OCI-M2 (cell line): Measurements from ENCODE around the gene TMEM171.

Experiments used
- DNase-seq: peaks from one replicate; lab custom pipeline; 2025; ENCODE audit not compliant: unreplicated experiment; lab: John Stamatoyannopoulos, UW

The TMEM171 gene

DNA sequence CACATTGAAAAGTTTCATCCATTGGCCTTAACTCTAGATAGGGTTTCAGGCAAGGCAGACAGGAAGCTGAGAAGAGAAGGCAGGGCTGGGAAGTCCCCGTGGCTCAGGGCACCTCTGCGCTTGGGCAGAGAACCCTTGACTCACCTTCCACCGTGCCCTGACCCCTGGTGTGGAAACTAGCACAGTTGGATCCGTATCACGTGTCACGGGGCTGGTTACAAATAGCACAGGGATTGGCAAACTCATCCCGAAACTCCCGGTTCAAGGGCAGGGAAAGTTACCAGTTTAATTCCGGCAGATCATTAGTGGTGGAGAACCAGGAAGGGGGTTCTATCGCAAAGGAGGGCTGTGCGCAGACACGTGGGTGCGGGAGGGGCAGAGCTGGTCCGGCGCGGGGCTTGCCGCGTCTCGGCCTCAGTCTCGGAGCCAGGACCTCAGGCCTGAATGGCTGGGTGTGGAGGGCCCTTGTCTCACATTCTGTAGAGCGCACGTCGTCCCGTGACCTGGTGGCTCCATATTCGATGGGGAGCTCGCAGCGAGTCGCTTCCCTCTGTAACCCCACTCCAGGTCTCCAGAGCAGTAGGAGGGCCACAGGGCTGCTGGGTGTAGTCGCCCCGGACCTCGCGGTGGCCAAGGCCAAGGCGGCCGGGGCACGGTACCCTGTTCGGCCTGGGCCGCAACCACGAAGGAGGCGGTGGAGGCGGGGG, 771 bp upstream of the TMEM171 start:
- no peak for DNase-seq

DNA sequence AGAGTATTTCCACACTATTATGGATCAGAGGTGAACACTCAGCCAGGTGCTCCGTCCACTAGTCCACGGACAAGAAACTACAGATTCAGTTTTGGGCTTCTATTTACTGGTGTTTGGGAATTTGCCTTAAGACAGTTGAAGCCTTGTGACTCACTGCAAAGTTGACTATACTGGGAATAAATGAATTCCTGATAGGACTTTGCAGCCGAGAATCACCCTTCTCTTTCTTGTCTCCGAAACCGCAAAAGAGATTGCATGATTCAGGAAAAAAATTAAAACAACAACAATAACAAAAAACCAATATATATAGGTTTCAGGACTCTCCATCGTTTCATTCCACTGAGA, 716 bp downstream of the TMEM171 start:
- no peak for DNase-seq

GRCh38 chr5:73122875-73123810, 2.8 kb downstream of the TMEM171 start:
- DNase-seq = no peak

GRCh38 chr5:73125289-73125688, 4.9 kb downstream of the TMEM171 start:
- no peak for DNase-seq

GRCh38 chr5:73126381-73126780, 6.0 kb downstream of the TMEM171 start:
- DNase-seq = no peak

DNA sequence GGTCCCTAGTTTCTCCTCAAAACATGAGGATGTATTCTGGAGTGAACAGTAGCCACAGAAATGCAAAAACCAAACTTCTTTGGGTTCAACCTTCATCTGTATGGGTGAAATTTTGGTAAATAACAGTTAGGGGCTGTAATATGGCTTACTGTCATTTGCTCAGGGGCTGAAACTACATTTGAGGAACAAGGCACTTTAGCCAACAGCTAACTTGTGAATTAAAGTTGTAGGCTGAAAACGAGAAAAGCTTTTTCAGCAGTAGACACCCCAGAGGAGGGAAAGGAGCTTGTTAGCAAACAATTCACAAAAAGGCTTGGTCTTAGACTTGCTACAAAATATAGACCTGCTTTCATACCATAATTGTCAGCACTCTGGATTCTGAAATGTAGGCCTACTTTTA, 6.6 kb downstream of the TMEM171 start:
- DNase-seq = no peak

GRCh38 chr5:73129143-73129542, 8.8 kb downstream of the TMEM171 start:
- DNase-seq = no peak

DNA sequence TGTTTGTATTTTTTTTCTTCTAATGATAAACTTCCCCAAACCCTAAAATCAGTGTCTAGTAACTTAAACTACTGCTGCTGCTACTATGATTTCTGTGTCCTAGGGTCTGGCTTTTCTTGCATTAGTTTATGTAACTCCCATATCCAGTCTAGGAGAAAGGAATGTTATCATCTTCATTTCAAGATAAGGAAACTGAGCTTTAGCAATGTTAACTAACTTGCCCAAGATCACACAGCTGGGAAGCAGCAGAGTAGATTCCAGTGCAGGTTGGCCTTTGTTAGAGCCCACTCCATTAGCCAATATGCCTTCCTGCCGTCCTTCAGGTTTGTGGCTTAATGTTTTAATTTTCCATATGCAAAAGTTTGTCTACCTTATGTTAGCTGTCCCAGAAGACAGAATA, 10.4 kb downstream of the TMEM171 start:
- DNase-seq = no peak

DNA sequence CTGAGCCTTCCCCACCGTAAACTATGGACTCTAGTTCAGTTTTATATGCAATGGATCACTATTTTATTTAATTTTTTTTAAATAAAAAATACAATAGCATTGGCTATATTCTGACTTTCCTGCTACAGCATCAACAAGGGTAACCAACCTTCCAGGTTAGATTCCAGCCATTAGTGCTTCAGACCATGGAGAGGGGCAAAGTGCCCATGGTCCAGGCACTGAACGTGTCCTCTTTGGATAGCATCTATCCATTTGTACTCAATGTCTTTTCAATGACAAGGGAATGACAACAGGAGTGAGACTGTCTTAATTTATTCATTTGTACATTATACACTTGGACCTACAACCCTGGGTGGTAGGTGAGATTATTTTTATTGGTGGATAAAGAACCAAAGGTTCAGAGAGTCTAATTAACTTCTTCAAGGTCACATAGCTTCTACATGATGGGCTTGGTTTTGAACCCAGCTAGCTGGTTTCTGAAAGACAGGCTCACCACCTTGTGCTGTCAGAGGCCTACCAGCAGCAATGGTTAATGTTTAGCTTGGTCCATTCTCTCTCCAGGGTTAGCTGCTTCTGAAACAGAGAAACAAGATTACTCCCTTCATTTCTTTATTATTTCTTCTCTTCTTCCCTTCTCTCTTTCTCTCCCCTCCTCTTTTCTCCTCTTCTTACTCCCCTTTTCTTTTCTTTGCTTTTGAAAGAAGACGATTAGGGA, 11.5 kb downstream of the TMEM171 start:
- DNase-seq = no peak

- no peak for DNase-seq
Measured at GRCh38 chr5:73132759-73133158, 12.4 kb downstream of the TMEM171 start.

GRCh38 chr5:73135021-73135420, 14.6 kb downstream of the TMEM171 start:
- DNase-seq = no peak

DNA sequence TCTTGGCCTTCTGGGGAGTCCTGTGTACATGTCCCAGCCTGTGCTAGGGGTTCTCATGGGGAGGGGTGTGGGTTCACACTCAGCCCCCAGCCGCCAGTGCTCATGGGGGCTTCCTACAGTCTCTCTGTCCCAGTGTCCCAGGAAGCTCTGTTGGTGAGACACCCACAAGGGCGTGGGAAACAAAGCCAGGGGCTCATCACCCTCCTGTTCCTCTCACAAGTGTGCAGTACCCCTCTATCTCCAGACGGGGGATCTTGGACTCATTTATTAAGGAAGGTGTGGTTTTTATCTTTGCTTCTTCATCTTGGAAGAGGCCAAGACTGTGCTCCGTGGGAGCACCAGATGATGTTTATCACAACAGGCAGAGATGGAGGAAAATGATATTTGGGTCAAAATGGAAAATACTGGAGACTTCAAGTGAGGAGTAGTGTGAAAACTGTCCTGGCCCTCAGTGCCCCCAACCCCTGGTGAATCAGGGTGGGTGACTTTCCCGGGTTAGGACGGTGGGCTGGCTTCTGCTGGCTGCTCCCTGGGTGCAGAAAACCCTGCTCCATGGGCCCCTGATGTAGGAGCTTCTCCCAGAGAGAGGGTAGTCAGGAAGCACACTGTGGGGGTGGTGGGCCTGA, 15.2 kb downstream of the TMEM171 start:
- DNase-seq = no peak

GRCh38 chr5:73136055-73136562, 15.7 kb downstream of the TMEM171 start:
- no peak for DNase-seq

DNA sequence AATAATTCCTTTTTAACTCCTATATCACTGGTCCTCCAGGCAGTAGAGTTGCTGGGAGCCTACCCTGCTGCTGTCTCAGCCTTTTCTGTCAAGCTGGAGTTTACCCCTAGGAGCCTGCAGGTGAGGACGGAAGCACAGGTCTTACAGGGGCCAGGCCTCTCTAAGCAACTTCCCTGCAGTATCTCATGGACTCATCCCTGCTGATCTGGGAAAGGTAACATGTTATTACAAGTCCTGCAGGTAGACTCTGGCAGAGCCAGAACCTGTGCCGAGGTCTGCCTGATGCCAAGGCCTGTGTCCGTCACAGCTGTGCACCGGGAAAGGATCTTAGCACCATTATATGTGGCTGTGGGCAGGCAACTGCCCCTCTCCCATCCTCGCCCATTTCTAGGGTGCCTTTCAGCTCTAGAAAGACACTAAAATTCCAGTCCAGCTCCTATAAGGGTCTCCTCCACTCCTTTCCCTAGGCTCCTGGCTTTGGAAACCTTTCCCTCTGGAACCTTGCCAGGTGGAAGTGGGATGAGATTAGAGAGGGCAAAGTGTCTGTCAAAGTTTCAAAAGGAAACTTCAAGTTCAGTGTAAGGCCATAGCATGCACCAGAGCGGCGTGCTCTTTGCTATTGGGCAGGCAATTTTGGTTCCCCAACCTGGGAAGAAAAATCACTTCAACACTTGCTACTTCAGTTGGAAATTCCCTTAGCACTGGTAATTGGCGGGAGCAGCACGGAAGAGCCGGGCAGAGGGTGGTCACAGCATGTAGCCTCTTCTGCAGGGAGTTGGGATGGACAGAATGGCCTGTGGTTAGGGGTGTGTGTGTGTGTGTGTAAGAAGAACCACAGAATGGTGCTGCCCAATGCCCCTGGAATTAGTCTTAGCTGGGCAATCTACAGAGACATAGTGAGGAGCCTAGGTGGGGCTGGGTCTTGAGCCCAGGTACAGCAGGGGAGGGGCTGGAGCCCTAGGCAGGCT, 17.5 kb downstream of the TMEM171 start:
- DNase-seq = no peak

- no peak for DNase-seq
Measured at GRCh38 chr5:73139485-73139884, 19.1 kb downstream of the TMEM171 start.

DNA sequence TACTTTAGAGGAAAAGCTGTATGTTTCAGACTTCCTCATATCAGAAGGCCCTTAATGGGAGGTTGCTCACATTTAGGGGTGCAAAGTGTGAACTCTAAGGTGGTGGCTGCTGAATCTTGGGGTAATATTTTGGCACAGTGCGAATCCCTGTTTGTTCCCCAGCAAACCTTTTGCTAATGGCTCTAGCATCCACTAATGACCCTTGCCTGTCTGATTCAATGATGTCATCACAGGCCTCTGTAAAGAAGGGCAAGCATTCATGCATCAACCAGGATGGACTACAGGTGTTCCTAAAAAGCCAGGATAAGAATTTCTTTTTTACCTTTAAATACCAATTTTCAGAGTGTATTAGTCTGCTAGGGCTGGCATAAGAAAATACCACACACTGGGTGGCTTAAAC, 20.4 kb downstream of the TMEM171 start:
- DNase-seq = no peak

GRCh38 chr5:73142035-73142434, 21.7 kb downstream of the TMEM171 start:
- DNase-seq = no peak

DNA sequence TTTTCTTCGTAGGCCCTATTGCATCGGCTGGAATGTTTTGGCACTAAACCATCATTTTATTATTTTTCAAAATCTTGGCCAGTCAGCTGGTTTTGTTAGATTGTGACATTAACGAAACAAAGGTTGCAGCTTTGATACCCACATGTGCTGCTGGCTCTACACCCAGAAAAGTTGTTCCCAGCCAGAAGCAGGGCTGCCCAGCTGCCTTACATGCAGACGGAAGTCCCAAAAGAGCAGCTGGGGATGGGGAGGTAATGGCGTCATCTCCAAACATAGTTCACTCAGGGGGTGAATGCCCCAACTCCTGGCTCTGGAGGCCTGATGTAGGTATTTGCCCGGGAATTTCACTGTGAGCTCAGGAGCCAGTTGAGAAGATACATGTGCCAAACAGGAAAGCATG, 23.3 kb downstream of the TMEM171 start:
- DNase-seq = no peak

DNA sequence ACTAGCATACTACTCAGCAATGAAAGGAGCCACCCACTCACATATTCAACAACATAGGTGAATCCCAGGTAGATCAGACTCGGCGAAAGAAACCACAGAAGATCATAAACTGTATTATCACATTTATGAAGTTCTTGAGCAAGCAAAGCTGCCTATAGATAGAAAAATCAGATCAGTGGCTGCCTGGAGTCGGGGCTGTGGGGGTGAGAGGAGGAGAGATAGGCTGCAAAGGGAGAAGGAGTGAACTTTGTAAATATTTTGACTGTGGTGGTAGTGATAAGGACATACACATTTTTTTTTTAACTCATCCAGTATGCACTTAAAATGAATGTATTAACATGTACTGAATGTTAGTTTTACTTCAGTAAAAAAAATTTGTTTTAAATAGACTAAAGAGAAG, 29.2 kb downstream of the TMEM171 start:
- no peak for DNase-seq

DNA sequence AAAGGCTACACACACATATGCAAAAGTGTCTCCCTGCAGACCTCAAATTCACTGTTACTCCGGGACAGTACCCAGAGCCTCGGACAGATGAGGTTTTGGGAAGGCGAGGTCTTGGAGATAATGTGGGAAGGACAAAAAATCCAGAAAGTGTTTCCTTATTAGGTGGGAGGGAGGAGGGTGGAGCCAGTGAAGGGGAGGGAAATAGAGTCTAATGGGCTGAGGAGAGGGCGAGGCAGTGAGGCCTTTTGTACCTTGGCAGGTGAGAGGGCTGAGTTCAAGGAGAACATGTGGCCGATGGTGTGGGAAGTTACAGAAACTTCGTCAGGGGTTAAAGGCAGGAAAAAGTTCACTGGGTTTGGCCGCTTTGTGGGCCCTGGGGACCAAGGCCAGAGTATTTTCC, 30.5 kb downstream of the TMEM171 start:
- DNase-seq = no peak
